Astrocyte (in vitro differentiated cells and primary cell): ENCODE data around the gene STRN3.

Experiments used
- EZH2 ChIP-seq: IDR thresholded peaks from 2 replicates; pipeline ENCODE4 v1.6.1; 2012; ENCODE audit warnings: mild to moderate bottlenecking, low read length, inconsistent platforms; ENCODE audit not compliant: insufficient read depth
- TF ChIP-seq, protein P1 (sequence below): IDR thresholded peaks from 2 replicates; pipeline ENCODE4 v1.5.1; 2011; ENCODE audit warnings: low read depth, mild to moderate bottlenecking, inconsistent platforms, low read length, moderate library complexity; ENCODE audit not compliant: insufficient read depth

DNA sequence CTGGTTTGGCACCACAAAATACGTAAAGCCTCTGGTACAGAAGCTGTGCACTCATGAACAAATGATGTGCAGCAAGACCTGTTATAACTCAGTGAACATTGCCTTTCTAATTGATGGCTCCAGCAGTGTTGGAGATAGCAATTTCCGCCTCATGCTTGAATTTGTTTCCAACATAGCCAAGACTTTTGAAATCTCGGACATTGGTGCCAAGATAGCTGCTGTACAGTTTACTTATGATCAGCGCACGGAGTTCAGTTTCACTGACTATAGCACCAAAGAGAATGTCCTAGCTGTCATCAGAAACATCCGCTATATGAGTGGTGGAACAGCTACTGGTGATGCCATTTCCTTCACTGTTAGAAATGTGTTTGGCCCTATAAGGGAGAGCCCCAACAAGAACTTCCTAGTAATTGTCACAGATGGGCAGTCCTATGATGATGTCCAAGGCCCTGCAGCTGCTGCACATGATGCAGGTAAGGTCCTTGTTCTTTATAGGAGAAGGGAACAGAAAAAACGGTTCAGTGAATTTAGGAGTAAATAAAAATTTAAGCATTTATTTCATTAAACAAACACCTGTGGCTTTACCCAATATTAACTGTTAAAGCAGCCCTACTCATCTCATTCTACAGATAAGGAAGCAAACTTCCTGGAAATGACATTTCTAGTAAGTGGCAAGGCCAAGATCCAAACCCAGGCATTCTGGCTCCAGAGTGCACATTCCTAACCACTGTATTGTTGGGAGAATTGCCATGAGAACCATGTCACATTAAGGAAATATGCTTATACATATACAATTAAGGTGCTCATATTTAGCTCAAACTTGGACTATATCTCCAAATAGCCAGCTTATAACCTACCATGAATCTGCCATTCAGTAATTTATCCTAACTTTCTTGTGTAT, 140.1 kb downstream of the STRN3 start:
- TF ChIP-seq, protein P1, sequence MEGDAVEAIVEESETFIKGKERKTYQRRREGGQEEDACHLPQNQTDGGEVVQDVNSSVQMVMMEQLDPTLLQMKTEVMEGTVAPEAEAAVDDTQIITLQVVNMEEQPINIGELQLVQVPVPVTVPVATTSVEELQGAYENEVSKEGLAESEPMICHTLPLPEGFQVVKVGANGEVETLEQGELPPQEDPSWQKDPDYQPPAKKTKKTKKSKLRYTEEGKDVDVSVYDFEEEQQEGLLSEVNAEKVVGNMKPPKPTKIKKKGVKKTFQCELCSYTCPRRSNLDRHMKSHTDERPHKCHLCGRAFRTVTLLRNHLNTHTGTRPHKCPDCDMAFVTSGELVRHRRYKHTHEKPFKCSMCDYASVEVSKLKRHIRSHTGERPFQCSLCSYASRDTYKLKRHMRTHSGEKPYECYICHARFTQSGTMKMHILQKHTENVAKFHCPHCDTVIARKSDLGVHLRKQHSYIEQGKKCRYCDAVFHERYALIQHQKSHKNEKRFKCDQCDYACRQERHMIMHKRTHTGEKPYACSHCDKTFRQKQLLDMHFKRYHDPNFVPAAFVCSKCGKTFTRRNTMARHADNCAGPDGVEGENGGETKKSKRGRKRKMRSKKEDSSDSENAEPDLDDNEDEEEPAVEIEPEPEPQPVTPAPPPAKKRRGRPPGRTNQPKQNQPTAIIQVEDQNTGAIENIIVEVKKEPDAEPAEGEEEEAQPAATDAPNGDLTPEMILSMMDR: no peak
- no peak for TF ChIP-seq EZH2
